T-helper 2 cell treated with Interferon-gamma antibody and Interleukin-4, amounts not matched to agents 5 μg/mL and 100 μg/mL, for 36 hours (primary cell): ENCODE data around the gene CDC20B.
"Not testable (repeated sequence)": the region's sequence is repeated elsewhere in the genome, so short reads cannot be mapped to it uniquely, and the experiment has no call there.

Source experiments
- DNase-seq: peaks from one replicate; pipeline ENCODE4 v3.0.0; 2021; ENCODE audit warnings: low spot score
- H3K27ac Mint-ChIP-seq: one replicate; pipeline ENCODE4 v1.8.0; 2021; ENCODE audit warnings: mild to moderate bottlenecking, mixed read lengths
- H3K27me3 Mint-ChIP-seq: one replicate; pipeline ENCODE4 v1.8.0; 2021; ENCODE audit warnings: low read depth, mixed read lengths
- H3K36me3 Mint-ChIP-seq: one replicate; pipeline ENCODE4 v1.8.0; 2021; ENCODE audit warnings: low read depth, mixed read lengths
- H3K4me1 Mint-ChIP-seq: one replicate; pipeline ENCODE4 v1.8.0; 2021; ENCODE audit warnings: low read depth, mixed read lengths
- H3K4me3 Mint-ChIP-seq: one replicate; pipeline ENCODE4 v1.8.0; 2022; ENCODE audit warnings: mild to moderate bottlenecking, moderate library complexity, mixed read lengths
- H3K9me3 Mint-ChIP-seq: one replicate; pipeline ENCODE4 v1.8.0; 2021; ENCODE audit warnings: mixed read lengths

CDC20B gene

GRCh38 chr5:55104036-55104772, 68.8 kb downstream of the CDC20B start:
- no peak for DNase-seq
- Mint-ChIP-seq H3K27me3 (peaks cover 2% of the 10 kb centered on the region), H3K4me1 (peaks cover 66% of the 10 kb centered on the region), H3K9me3 (peaks cover 19% of the 10 kb centered on the region), H3K4me3 (peak overlapping the region; percentile 80), H3K36me3 (peaks cover 73% of the 10 kb centered on the region), H3K27ac (peak overlapping the region; percentile 73)

- H3K27me3 Mint-ChIP-seq = no peaks in the 10 kb centered on the region
- H3K4me1 Mint-ChIP-seq = peaks cover 71% of the 10 kb centered on the region
- peaks cover 38% of the 10 kb centered on the region for H3K9me3 Mint-ChIP-seq
- DNase-seq = peak; percentile 35
- H3K36me3 Mint-ChIP-seq = peaks cover 73% of the 10 kb centered on the region
- H3K27ac Mint-ChIP-seq = peak within 1 kb of the TSS; percentile 91
- peak within 1 kb of the TSS; percentile 80 for H3K4me3 Mint-ChIP-seq
These were observed 70.6 kb downstream of the CDC20B start, which contains the start of gene GZMA for GRCh38 chr5:55102348-55102747. Gene GZMA, plus strand, starts transcription at chr5:55102646. Its CDS starts 37 bp downstream, at chr5:55102683.

- Mint-ChIP-seq H3K27ac (peak overlapping the region; percentile 91), H3K9me3 (peaks cover 44% of the 10 kb centered on the region), H3K36me3 (peaks cover 74% of the 10 kb centered on the region), H3K4me1 (peaks cover 73% of the 10 kb centered on the region), H3K27me3 (no peaks in the 10 kb centered on the region), H3K4me3 (peak overlapping the region; percentile 80)
- peak; percentile 43 for DNase-seq
These were observed 71.3 kb downstream of the CDC20B start for GRCh38 chr5:55101556-55102276.

GRCh38 chr5:55101148-55101547, 71.8 kb downstream of the CDC20B start:
- H3K36me3 Mint-ChIP-seq = peaks cover 72% of the 10 kb centered on the region
- H3K9me3 Mint-ChIP-seq = peaks cover 45% of the 10 kb centered on the region
- not testable (repeated sequence) for H3K27me3 Mint-ChIP-seq, DNase-seq
- H3K4me1 Mint-ChIP-seq = peaks cover 75% of the 10 kb centered on the region
- H3K27ac Mint-ChIP-seq = peak overlapping the region; percentile 91
- H3K4me3 Mint-ChIP-seq = peak overlapping the region; percentile 80

GRCh38 chr5:55096861-55097260, 76.1 kb downstream of the CDC20B start:
- DNase-seq = no peak
- H3K36me3 Mint-ChIP-seq = peaks cover 77% of the 10 kb centered on the region
- peak overlapping the region; percentile 96 for H3K27ac Mint-ChIP-seq

GRCh38 chr5:55096182-55096581, 76.8 kb downstream of the CDC20B start:
- no peak for DNase-seq
- H3K4me1 Mint-ChIP-seq = peaks cover 73% of the 10 kb centered on the region
- H3K27me3 Mint-ChIP-seq = no peaks in the 10 kb centered on the region
- peak overlapping the region; percentile 96 for H3K27ac Mint-ChIP-seq
- peaks cover 77% of the 10 kb centered on the region for H3K36me3 Mint-ChIP-seq
- peaks cover 70% of the 10 kb centered on the region for H3K9me3 Mint-ChIP-seq
- peak overlapping the region; percentile 69 for H3K4me3 Mint-ChIP-seq

More at GRCh38 chr5:55096861-55097260, 76.1 kb downstream of the CDC20B start:
- Mint-ChIP-seq H3K4me3 (peak overlapping the region; percentile 69), H3K9me3 (peaks cover 65% of the 10 kb centered on the region), H3K4me1 (peaks cover 77% of the 10 kb centered on the region), H3K27me3 (no peaks in the 10 kb centered on the region)

- H3K27ac Mint-ChIP-seq, H3K4me3 Mint-ChIP-seq, DNase-seq, H3K27me3 Mint-ChIP-seq: not testable (repeated sequence)
- peaks cover 45% of the 10 kb centered on the region for H3K4me1 Mint-ChIP-seq
- H3K36me3 Mint-ChIP-seq = peaks cover 42% of the 10 kb centered on the region
- H3K9me3 Mint-ChIP-seq = peaks cover 47% of the 10 kb centered on the region
These were observed 82.0 kb downstream of the CDC20B start for GRCh38 chr5:55091011-55091410.

- peaks cover 36% of the 10 kb centered on the region for H3K36me3 Mint-ChIP-seq
These were observed 83.7 kb downstream of the CDC20B start for GRCh38 chr5:55089301-55089700.

GRCh38 chr5:55081541-55081940, 91.4 kb downstream of the CDC20B start:
- Mint-ChIP-seq H3K27me3 (no peaks in the 10 kb centered on the region), H3K9me3 (peaks cover 66% of the 10 kb centered on the region), H3K27ac (no peak overlapping the region), H3K4me1 (peaks cover 10% of the 10 kb centered on the region), H3K4me3 (no peak overlapping the region), H3K36me3 (peaks cover 52% of the 10 kb centered on the region)
- no peak for DNase-seq

More at GRCh38 chr5:55089301-55089700, 83.7 kb downstream of the CDC20B start:
- H3K27ac Mint-ChIP-seq, H3K4me3 Mint-ChIP-seq, H3K27me3 Mint-ChIP-seq, DNase-seq: not testable (repeated sequence)
- peaks cover 30% of the 10 kb centered on the region for H3K4me1 Mint-ChIP-seq
- H3K9me3 Mint-ChIP-seq = peaks cover 49% of the 10 kb centered on the region

- no peak for DNase-seq
- H3K36me3 Mint-ChIP-seq = peaks cover 23% of the 10 kb centered on the region
- H3K4me1 Mint-ChIP-seq = peaks cover 56% of the 10 kb centered on the region
- peak overlapping the region; percentile 66 for H3K4me3 Mint-ChIP-seq
- no peaks in the 10 kb centered on the region for H3K27me3 Mint-ChIP-seq
- H3K27ac Mint-ChIP-seq = peak overlapping the region; percentile 92
- peaks cover 26% of the 10 kb centered on the region for H3K9me3 Mint-ChIP-seq
These were observed 99.8 kb downstream of the CDC20B start for GRCh38 chr5:55073211-55073610.

- H3K9me3 Mint-ChIP-seq = peaks cover 22% of the 10 kb centered on the region
- peak overlapping the region; percentile 66 for H3K4me3 Mint-ChIP-seq
- peak overlapping the region; percentile 92 for H3K27ac Mint-ChIP-seq
- no peak for DNase-seq
- H3K27me3 Mint-ChIP-seq = no peaks in the 10 kb centered on the region
- H3K4me1 Mint-ChIP-seq = peaks cover 55% of the 10 kb centered on the region
- H3K36me3 Mint-ChIP-seq = peaks cover 20% of the 10 kb centered on the region
These were observed 100.3 kb downstream of the CDC20B start for GRCh38 chr5:55072666-55073065.

- no peak overlapping the region for H3K4me3 Mint-ChIP-seq
- H3K9me3 Mint-ChIP-seq = peaks cover 28% of the 10 kb centered on the region
- DNase-seq = no peak
- H3K4me1 Mint-ChIP-seq = peaks cover 64% of the 10 kb centered on the region
- H3K27me3 Mint-ChIP-seq = no peaks in the 10 kb centered on the region
- no peak overlapping the region for H3K27ac Mint-ChIP-seq
- H3K36me3 Mint-ChIP-seq = peaks cover 24% of the 10 kb centered on the region
These were observed 101.6 kb downstream of the CDC20B start for GRCh38 chr5:55071413-55071812.

GRCh38 chr5:55070968-55071367, 102.0 kb downstream of the CDC20B start:
- peaks cover 32% of the 10 kb centered on the region for H3K9me3 Mint-ChIP-seq
- peak overlapping the region; percentile 1 for H3K4me3 Mint-ChIP-seq
- H3K27me3 Mint-ChIP-seq = no peaks in the 10 kb centered on the region
- H3K36me3 Mint-ChIP-seq = peaks cover 28% of the 10 kb centered on the region
- DNase-seq = no peak
- H3K4me1 Mint-ChIP-seq = peaks cover 69% of the 10 kb centered on the region
- H3K27ac Mint-ChIP-seq = peak overlapping the region; percentile 60

GRCh38 chr5:55066277-55066676, 106.7 kb downstream of the CDC20B start:
- H3K27ac Mint-ChIP-seq = no peak overlapping the region
- no peak for DNase-seq
- H3K4me1 Mint-ChIP-seq = peaks cover 77% of the 10 kb centered on the region
- peaks cover 37% of the 10 kb centered on the region for H3K9me3 Mint-ChIP-seq
- no peaks in the 10 kb centered on the region for H3K27me3 Mint-ChIP-seq
- no peak overlapping the region for H3K4me3 Mint-ChIP-seq
- peaks cover 45% of the 10 kb centered on the region for H3K36me3 Mint-ChIP-seq
